ENCODE results near the gene TCTN2.

TCTN2 gene

DNA sequence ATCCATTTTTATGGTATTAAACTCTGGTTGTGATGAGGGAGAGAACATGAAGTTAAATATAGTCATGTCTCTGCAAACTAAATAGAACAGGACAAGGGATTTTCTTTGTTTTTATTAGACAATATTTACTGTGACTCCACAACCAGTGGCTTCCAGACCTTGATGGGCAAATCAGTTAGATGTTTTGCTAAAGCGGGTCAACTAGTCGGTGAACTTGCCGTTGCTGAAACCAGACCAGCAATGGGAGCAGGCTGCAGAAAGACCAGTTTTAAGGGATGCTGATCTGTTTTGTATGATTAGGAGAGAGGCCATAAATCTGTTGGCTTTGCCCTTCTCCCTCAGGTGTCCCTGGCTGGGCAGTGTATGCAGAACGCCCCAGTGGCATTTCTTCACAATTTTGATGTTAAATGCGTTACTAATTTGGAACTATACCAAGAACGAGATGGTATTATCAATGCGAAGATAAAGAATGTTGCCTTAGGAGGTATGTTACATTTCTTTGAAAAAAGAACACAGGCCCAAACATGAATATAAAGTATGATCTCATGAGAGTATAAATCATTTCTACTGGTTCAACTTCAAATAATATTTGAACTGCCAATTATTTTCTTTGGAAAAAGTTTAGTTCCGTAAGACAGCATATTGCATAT is 19.4 kb downstream of the TCTN2 start:
- no peak for DNase-seq

DNA sequence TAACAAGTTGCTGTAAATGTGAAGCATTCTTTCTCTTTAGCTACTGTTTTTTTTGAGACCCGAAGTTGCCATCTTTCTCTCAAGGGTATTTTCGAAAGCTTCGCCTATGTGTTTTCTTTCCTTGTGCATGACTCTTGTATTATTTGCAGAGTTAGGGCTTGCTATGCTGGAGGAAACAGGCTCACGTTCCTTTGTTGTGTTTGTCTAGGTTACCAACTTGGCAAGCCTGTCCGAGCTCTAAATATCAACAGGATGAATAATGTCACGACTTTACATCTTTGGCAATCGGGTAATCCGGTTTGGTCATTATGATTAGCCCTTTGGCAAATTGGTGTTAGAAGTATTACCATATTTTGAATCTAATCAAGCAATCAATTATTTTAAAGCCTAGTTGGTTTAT is 25.3 kb downstream of the TCTN2 start:
- DNase-seq: no peak

DNA sequence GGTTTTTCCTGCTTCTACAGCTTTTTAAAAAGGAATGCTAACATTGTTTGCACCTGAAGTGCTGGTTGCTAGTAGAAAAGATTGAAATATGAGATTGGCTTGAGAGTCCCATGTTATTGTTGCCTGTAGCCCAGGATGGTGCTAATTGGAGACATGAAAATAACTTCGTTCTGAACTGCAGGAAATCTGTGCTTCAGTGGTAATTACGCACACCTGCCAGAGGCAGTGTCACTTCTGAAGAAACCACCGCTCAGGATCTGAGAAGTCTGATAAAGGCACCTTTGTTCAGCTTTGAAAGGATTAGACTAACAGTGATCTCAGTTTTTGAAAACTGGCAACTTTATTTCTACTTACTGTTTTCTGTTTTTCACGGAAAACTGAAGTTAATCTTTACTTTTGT is 25.7 kb downstream of the TCTN2 start:
- no peak for DNase-seq

DNA sequence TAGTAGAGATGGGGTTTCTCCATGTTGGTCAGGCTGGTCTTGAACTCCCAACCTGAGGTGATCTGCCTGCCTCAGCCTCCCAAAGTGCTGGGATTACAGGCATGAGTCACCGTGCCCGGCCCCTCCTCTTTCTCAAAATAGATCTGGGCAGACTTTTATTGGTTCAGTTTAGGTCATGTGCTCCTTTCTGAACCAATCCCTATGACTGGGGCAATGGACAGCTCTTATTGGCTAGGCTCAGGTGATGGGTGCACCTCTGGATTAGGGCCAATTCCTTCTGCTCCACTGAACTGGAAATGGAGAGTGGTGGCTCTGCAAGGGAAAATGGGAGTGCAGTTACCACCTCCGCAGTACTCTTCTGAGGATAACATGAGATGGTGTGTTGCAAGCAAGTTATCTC is 35.0 kb downstream of the TCTN2 start:
- DNase-seq: no peak

DNA sequence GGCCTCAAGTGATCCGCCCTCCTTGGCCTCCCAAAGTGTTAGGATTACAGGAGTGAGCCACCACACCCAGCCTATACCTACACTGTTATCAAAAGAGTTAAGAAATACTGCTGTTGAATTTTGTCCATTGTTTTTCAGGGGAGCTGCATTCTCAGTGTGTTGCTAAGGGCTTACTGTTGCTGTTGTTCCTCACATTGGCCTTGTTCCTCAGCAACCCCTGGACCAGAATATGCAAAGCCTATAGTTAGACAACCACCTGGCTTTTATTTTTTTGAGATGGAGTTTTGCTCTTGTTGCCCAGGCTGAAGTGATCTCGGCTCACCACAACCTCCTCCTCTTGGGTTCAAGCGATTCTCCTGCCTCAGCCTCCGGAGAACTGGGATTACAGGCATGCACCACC is 36.6 kb downstream of the TCTN2 start:
- no peak for DNase-seq

DNA sequence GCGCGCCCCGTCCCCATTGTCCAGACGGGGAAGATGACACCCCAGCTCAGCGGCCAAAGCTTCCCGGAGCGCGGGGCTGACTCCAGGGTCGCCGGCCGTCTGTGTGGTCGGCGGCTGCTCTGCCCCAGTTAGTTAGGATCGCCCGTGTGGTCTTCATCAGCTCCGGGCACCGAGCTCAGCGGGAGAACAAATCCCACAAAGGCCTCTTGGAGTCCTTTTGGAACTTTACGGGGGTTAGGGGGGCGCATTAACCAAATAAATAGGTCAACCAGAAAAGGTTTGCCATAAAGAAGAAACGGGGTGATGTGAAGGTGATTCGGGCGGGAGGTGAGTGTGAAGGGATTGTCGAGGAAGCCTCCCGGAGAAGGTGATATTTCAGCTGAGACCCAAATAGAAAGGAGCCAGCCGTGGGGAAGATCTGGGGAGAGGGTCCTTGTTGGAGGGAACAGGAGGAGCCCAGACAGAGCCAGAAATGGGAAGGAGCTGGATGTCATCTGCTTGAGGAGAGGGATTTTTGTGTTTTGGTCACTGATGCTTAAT is 41.9 kb downstream of the TCTN2 start:
- DNase-seq: no peak

DNA sequence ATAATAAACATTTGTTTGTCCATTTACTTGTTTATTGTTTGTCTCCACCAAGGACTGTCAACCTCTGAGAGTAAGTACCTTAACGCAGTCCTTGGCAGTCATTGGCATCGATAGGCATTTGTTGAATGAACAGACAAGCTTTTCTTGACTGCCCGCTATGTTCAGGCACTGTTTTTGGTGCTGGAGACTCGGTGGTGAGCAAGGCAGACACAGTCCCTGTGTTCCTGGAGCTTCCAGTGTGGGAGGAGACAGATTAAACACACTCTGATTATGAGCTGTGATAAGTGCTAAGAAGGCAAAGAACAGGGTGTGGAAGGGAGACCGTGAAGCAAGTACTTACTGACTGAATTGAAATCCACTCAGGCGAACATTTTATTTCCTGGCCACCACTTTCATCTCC is 42.5 kb downstream of the TCTN2 start:
- DNase-seq: no peak

DNA sequence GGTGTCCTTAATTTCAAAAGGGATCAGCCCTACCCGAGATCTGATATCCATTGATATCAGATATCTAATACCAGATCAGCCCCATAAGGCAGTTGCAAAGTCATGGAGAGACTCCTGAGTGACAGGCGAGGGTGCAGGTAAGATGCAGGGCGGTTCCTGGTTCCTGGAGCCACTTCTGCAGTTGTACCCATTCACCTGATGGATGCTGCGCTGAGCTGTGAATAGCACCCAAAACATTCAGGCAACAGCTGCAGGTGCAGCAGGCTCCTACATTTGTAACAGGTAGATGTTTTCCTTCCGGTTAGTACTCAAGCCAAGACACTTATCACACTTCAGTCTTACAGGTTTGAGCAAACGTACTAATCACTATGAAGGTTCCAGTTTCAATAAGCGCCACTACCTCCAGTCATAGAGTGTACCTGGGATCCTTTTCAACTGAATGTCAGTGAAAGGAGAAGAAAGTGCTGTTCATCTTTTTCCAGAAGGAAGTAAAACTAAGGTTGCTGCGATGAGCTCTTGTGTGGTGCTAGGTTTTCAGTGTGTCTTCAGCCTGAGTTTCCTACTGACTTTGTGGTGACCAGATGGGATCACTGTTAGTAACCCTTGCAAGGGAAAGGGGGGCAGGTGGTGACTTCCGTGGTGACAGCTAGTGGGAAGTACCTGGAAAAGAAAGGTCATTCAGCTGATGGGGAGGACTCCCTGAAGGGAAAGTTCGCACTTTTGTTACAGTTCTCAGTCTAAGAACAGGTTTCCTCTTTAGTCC is 43.1 kb downstream of the TCTN2 start:
- no peak for DNase-seq

DNA sequence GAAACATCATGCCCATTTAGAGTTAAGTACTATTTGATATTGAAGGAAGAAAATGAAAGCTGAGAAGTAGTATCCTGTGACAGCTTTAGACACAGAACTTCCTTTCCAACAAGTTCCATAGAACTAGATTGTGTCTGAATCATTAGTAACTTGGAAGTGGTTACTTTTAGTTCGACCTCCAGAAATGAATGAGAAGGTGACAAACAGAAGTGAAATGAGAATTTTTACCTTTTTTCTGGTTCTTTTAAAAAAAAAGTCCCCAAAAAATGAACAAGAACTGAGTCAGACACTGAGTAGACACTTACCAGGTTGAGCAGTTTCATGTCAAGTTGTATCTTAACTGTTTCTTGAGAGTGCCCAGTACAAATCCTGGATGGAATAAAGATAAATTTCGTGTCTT is 44.3 kb downstream of the TCTN2 start:
- DNase-seq: no peak

DNA sequence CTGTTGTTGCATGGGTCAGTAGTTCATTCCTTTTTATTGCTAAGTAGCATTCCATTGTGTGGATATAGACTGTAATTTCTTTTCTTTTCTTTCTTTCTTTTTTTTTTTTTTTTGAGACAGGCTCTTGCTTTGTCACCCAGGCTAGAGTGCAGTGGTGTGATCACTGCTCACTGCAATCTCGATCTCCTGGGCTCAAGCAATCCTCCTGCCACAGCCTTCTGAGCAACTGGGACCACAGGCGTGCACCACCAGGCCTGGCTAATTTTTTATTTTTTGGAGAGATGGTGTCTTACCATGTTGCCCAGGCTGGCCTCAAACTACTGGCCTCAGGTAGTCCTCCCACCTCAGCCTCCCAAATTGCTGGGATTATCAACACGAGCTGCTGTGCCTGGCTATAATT is 46.4 kb downstream of the TCTN2 start:
- no peak for DNase-seq

DNA sequence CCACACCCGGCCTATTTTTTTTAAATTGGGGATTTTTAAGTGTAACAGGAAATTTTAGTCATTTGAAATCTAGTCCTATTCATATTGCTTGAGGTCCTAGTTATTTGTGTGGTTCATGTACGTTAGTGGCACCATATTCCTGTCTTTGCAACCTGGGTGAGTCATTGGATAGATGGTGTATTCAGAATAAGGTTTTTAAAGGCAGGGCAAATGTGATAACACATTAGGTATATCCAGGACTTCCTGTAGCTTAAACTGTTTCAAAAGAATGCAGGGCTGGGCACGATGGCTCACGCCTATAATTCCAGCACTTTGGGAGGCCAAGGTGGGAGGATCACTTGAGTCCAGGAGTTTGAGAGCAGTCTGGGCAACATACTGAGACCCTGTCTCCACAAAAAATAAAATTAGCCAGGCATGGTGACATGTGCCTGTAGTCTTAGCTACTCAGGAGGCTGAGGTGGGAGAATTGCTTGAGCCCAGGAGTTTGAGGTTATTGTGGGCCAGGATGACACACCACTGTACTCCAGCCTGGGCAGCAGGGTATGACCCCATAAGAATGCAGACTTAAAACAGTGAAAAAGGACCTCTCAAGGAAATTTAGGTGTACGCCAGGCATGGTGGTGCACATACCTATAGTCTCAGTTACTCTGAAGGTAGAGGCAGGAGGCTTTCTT is 49.4 kb downstream of the TCTN2 start:
- no peak for DNase-seq

DNA sequence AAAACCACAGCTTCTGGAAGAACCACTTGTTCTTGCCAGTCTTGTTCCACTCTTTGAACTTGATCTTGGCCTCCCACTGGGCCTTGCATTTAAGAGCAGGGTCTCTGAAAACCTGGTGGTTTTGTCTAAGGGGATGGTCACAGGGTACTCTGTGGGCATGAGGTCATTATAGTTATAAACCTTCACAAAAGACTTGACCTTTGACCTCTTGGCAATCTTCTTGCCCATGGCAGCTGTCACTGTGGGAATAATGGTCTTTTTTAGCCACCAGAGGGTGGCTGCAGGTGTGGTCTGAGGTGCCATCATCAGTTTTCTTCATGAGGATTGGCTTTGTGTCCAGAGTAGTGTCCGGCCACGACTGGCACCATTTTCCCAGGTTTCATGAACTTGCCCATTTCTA is 50.3 kb downstream of the TCTN2 start:
- no peak for DNase-seq

DNA sequence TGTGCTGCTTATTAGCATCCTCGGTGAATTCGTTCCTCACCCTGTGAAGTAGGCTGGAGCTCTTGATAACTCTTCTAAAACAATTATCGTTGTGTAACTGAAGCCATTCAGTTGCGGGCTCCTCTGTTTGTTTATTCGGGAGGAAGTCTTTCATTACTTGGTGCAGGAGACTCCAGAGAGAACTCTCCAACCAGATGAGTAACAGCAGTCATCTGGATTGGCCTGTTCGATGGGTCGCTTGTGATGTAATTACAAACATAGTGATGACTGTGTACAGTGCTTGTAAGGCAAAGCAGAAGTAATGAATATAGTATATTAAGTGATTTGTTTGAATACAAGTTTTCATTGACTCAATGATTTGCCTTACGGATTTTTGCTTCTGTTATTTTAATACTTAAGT is 52.1 kb downstream of the TCTN2 start:
- no peak for DNase-seq

DNA sequence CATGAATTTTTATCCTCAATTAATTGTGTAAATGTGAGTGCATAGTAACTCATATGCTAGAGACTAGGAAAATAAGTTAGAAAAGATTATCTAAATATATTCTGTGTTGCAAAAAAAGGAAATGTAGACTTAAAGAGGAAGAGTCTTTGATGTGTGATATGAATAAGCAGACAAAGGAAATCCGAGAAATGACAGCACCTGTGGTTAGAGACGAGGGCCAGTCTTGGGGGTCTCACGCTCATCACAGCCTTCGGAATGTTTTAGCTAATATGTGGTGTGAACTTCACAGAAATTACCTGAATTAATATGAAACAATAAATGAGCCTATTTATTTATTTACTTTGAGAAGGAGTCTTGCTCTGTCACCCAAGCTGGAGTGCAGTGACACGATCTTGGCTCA is 52.9 kb downstream of the TCTN2 start:
- no peak for DNase-seq

DNA sequence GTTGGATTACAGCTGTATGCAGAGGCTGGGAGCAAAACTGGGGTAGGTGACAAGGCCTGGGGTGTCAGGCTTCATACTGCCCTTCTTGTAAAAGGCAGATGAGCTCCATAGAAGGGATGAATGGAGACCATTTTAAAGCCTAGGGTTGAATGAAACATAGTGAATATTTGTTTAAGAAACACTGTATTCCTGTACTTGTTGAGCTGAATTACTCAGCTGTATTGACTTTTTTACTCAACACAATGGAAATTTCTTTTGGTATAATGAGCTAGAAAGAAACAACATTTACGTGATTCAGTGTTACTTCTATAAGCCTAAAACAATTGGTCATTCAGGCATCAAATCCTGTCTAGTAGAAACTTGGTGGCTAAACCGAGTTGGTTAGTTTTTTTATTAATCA is 55.3 kb downstream of the TCTN2 start:
- no peak for DNase-seq

DNA sequence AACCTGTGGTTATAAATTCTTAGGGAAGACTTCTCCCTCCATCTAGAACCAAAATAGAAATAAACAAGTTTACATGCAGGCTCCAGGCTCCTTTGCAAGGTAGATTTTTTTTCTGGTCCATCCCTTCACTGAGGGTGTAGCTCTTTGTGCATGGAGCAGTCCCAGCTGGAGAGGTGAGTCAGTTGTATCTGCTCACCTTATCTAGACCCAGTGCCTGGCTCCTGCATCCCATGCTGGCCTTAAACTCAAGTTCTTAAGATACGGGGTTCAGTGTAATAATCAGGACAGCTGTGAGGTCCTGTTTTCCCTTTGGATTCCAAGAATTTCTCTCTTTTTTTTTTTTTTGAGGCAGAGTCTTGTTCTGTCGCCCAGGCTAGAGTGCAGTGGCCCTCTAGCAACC is 56.0 kb downstream of the TCTN2 start:
- no peak for DNase-seq

DNA sequence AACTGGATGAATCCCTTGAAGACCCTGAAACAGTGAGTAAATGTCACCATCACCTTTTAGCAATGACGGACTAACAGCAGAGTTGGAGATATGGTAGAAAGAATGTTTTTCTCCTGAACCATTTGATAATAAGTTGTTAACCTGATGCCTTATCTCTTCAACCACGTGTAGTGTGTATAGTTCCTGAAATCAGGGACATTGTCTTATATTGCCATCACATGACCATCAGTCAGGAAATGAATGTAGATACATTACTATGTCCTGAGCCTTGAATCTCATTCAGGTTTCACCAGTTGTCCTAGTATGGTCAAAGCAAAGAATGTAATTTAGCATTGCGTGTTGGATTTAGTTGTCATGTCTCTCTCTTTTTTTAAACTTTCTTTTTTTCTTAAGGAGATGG is 57.0 kb downstream of the TCTN2 start:
- DNase-seq: no peak

DNA sequence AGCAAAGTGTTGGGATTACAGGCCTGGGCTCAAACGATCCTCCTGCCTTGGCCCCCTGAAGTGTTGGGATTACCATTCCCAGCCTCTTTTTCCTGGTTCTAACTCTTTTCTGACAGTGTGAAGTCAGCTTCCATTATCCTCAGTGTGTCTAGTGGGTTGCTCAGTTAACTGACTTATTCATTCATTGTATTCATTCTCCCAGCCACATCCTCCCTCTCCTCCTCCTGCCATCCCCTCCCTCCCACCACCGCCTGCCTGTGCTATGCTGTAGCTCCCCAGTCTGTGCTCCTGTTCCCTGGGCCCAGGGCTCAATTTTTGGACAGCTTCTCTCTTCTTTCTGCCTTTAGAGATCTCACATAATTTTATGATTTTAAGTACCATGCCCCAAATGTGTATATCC is 60.7 kb downstream of the TCTN2 start:
- DNase-seq: no peak

DNA sequence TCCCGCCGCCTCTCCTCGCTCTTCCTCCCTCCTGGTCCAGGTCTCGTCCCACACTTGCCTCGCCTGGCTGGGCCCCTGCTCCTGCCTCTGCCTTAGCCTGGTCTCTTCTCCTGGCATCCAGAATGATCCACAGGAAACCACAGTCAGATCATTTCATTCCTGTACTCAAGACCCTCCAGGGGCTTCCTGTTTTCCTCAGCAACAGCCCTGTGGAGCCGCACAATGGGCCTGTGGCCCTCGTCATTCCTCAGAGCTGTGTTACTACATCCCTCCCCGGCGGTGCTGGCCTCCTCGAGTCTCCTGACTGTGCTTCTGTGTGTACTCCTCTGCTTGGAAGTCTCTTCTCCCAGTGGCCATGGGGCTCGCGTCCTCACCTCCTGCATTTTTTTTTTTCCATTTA is 61.3 kb downstream of the TCTN2 start:
- DNase-seq: no peak

DNA sequence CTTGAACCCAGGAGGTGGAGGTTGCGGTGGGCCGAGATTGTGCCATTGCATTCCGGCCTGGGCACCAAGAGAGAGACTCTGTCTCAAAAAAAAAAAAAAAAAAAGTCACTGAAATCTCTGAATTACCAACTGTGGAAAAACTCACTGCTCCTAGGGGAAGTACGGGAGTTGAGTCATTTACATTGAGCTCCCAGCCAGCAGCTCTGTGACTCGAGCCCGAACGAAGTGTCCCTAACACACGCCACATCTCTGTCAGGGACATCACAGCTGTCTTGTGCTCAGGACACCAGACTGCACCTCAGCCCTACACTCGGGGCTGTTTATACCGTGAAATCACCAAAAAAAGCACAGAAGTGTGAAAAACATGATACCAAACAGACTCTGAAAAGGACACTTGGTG is 62.3 kb downstream of the TCTN2 start:
- DNase-seq: no peak

DNA sequence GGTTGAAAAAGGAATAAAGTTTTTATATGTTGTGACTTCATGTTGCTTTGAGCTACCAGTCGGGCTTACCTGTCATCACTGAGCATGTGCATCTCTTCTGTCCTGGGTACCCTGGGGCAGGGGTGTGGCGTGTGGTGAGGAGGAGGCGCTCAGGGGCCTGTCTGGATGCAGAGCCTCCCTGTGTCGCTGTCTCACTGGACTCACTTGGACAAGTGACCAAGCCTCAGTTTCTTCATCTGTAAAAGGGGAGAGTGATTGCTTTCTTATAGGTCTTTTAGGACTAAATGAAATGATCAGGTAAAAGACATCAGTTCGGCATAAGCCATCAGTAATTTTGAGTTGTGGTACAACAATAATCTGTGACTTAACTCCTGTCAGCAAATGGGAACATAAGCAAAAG is 63.4 kb downstream of the TCTN2 start:
- DNase-seq: no peak

DNA sequence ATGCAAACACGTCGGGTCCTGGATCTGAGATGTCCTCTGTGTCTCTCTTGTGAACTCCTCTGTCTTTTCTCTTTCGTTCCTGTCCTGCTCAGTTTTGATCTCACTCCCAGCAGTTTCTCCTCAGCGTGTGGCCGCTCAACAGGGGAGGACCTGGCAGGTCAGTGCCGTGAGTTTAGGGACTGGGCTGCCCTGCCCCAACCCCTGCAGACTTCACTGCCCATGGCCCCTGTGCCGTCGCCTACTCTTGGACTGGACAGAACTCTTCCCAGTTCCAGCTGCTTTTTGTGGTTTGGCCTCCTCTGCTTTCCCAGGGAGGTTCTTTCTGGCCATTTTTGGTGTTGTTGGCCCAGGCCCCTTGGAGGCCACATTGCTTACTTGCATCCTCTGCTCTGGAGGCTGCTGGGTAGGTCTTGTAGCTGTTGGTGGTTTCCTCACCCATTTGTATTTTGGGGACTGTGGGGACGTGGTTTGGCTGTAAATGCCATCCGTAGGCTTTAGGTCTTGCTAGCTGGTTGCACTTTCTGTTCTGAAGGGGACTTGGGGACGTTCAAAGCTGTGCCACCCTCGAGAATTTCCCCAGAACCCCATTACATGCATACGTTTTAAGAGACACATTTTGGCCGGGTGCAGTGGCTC is 71.1 kb downstream of the TCTN2 start:
- DNase-seq: no peak

DNA sequence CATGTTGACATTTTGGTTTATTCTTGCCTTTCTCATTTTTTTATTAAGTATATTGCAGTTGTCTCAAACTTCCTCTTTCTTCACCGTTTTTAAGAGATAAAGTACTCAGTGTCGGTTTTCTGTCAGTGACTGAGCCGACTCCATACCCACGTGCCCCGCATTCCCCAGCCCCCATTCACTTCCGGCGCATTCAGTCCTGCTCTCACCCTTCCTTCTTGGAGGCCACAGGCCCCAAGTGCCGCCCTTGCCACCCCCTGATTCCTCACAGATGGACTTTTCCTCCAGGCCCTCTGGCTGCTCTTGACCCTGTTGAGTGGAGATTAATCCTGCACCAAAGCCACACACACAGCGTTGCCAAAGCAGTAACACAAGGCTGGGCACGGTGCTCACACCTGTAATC is 72.1 kb downstream of the TCTN2 start:
- DNase-seq: no peak

DNA sequence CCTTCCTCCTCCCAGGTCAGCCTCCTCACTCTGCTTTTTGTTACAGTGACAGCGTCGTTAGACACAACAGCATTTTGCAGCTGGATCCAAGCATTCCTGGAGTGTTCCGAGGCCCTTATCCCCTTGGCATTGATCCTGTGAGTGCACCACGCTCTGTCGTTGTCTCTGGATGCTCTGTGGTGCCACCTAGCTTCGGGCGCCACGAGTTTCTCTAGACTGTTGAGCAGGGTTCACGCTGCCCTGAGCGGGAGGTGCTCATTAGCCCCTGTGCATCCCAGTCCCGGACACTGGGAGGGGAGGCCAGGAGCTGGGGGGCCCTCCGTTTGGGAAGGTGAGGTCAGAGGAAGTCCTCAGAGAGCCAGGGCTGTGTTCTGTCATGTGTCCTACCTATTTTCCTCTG is 73.9 kb downstream of the TCTN2 start:
- DNase-seq: no peak
